A673 (cell line): Measurements from ENCODE around the gene NDC80.

Experiments
- EZH2 ChIP-seq: fragments of 200-600 bp; sonication (generic); IDR thresholded peaks from 2 replicates; pipeline ENCODE4 v1.6.1; 2017; ENCODE audit warnings: borderline replicate concordance, low read depth, mild to moderate bottlenecking, mixed read lengths, antibody characterized with exemption, low read length; ENCODE audit not compliant: poor library complexity, severe bottlenecking
- TF ChIP-seq, protein P1 (sequence below): fragments of 300-800, 200-600 bp; sonication (generic); conservative IDR thresholded peaks from 2 replicates; pipeline ENCODE4 v1.5.1; 2017; ENCODE audit warnings: low read depth, mild to moderate bottlenecking, antibody characterized with exemption, low read length, moderate library complexity, mixed read lengths

- TF ChIP-seq, protein P1, sequence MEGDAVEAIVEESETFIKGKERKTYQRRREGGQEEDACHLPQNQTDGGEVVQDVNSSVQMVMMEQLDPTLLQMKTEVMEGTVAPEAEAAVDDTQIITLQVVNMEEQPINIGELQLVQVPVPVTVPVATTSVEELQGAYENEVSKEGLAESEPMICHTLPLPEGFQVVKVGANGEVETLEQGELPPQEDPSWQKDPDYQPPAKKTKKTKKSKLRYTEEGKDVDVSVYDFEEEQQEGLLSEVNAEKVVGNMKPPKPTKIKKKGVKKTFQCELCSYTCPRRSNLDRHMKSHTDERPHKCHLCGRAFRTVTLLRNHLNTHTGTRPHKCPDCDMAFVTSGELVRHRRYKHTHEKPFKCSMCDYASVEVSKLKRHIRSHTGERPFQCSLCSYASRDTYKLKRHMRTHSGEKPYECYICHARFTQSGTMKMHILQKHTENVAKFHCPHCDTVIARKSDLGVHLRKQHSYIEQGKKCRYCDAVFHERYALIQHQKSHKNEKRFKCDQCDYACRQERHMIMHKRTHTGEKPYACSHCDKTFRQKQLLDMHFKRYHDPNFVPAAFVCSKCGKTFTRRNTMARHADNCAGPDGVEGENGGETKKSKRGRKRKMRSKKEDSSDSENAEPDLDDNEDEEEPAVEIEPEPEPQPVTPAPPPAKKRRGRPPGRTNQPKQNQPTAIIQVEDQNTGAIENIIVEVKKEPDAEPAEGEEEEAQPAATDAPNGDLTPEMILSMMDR: no peak
- TF ChIP-seq EZH2: no peak
These were observed 64.8 kb downstream of the NDC80 start for GRCh38 chr18:2636126-2636631.
